H4 (cell line): Measurements from ENCODE around the gene ZNF787. TPM values are rescaled to one million over a fixed set of nuclear protein-coding genes. Genes with fewer than 3 reads are reported as not detected.
A peak's percentile ranks its signal among the peaks of the same experiment; 100 is the strongest.

Experiments used
- DNase-seq: peaks from one replicate; pipeline ENCODE4 v3.0.0-alpha.2; 2015; ENCODE audit warnings: low spot score
- total RNA-seq: library from RNA; depleted of rRNA; stranded (reverse); fragments of >200 nt; shearing (Covaris generic); gene quantifications from 2 replicates; pipeline ENCODE4 v1.2.3, GENCODE V29; 2014

The ZNF787 gene
- total RNA-seq, 1 experiment from 2014 or later = 8.6 TPM

- DNase-seq = peak; percentile 75
These were observed 520 bp downstream of the ZNF787 start for GRCh38 chr19:56120371-56121179.

GRCh38 chr19:56120002-56120370 lies 1.1 kb downstream of the ZNF787 start:
- no peak for DNase-seq

GRCh38 chr19:56119582-56119978 lies 1.5 kb downstream of the ZNF787 start:
- no peak for DNase-seq

GRCh38 chr19:56118666-56119581 lies 2.2 kb downstream of the ZNF787 start:
- no peak for DNase-seq

GRCh38 chr19:56117889-56118288 lies 3.2 kb downstream of the ZNF787 start:
- no peak for DNase-seq

GRCh38 chr19:56117376-56117884 lies 3.7 kb downstream of the ZNF787 start:
- DNase-seq = no peak

GRCh38 chr19:56116606-56117005 lies 4.5 kb downstream of the ZNF787 start:
- no peak for DNase-seq

- no peak for DNase-seq
These were observed 5.6 kb downstream of the ZNF787 start for GRCh38 chr19:56115490-56115889.

- DNase-seq = no peak
These were observed 6.4 kb downstream of the ZNF787 start for GRCh38 chr19:56114778-56115110.

- no peak for DNase-seq
These were observed 6.9 kb downstream of the ZNF787 start for GRCh38 chr19:56114051-56114777.

GRCh38 chr19:56113074-56113632 lies 7.9 kb downstream of the ZNF787 start:
- no peak for DNase-seq

- DNase-seq = no peak
These were observed 8.8 kb downstream of the ZNF787 start for GRCh38 chr19:56112313-56112709.

GRCh38 chr19:56111601-56112312 lies 9.3 kb downstream of the ZNF787 start:
- no peak for DNase-seq

- no peak for DNase-seq
These were observed 10.3 kb downstream of the ZNF787 start for GRCh38 chr19:56110515-56111448.

GRCh38 chr19:56109226-56109625 lies 11.9 kb downstream of the ZNF787 start:
- DNase-seq = no peak

- no peak for DNase-seq
These were observed 12.5 kb downstream of the ZNF787 start for GRCh38 chr19:56108447-56109195.

GRCh38 chr19:56107626-56108351 lies 13.3 kb downstream of the ZNF787 start:
- DNase-seq = no peak

- DNase-seq = no peak
These were observed 14.1 kb downstream of the ZNF787 start for GRCh38 chr19:56106993-56107392.
